ENCODE measurements around the gene TANC1. TPM values are rescaled to one million over a fixed set of nuclear protein-coding genes. Genes with fewer than 3 reads are reported as not detected.

TANC1 gene
- total RNA-seq, 5 donors from 2014 or later (not counting 1 experiment from before 2014, with no cell fraction given): 0.26 to 0.61 (median 0.50) TPM

DNA sequence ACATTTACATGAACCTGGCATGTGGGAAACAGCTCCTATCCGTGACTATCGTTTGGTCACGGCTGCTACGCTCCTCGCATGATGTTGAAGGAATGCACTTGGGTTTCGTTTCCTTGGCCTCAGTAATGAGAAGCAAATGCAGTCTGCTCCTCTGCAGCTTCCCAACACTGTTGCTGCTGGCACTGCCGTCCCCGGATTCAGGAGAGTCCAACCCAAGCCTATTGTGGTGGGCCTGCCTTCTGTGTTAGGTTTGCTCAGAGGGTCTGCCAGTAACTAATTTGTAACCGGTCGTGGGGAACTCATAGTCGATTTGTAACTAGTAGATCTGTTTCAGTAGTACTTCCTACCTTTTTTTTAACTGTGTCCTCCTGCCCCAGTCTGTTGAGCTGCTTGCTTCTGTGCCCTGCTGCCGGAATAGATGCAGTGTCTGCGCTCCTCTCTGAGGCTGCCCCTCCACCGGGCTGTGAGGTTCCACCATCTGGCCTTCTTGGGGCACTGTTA, 259.7 kb downstream of the TANC1 start:
- peaks cover 5% of the 10 kb centered on the region for H3K36me3 Mint-ChIP-seq
- no peak for ATAC-seq (replicated peaks in 1 of 4)

DNA sequence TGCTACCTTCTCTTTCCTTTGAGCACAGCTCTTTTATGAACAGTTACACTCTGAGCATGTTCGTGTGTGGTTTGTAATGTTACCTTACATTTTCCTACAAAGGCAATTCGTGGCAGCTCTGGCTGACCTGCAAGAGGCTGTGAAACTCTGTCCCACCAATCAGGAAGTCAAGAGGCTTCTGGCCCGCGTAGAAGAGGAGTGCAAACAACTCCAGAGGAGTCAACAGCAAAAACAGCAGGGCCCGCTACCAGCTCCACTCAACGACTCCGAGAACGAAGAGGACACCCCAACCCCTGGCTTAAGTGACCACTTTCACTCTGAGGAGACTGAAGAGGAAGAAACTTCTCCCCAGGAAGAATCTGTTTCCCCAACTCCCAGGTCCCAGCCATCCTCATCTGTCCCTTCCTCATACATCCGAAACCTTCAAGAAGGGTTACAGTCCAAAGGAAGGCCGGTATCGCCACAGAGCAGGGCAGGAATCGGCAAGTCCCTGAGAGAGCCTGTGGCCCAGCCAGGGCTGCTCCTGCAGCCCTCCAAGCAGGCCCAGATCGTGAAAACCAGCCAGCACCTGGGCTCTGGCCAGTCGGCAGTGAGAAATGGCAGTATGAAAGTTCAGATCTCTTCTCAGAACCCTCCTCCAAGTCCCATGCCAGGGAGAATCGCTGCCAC, 261.2 kb downstream of the TANC1 start:
- ATAC-seq (replicated peaks in 1 of 4): no peak
- no peak overlapping the region for H3K4me3 Mint-ChIP-seq

More for the DNA sequence above, 259.7 kb downstream of the TANC1 start:
- 99% methylated on average over 11 of the region's 14 CpGs for WGBS (ENCODE audit: insufficient coverage)
- peak overlapping the region in 1 of 2 donors; percentile 33 for H3K27ac Mint-ChIP-seq
- Histone ChIP-seq H3K36me3 (ENCODE audit: control insufficient read depth in 2 of 2, extremely low read depth in 1 of 2, insufficient read depth in 1 of 2, low read length in 1 of 2) (no peaks in the 10 kb centered on the region), H3K27me3 (replicated peaks in 1 of 2; ENCODE audit: control insufficient read depth in 2 of 2, extremely low read depth in 1 of 2, insufficient read depth in 2 of 2, low read length in 1 of 2) (no peaks in the 10 kb centered on the region), H3K4me3 (ENCODE audit: control insufficient read depth in 1 of 2, extremely low read depth in 1 of 2, low read length in 1 of 2) (no peak overlapping the region), H3K9me3 (no peaks in the 10 kb centered on the region), H3K27ac (ENCODE audit: low read length) (no peak overlapping the region), H3K4me1 (ENCODE audit: control insufficient read depth in 1 of 2, extremely low read depth in 1 of 2, insufficient read depth in 2 of 2, low read length in 2 of 2) (peaks cover 0 to 30% of the 10 kb centered on the region in 2 experiments)
- peaks cover 9 to 43% (median 39%) of the 10 kb centered on the region in 3 donors for H3K4me1 Mint-ChIP-seq
- peak overlapping the region in 1 of 3 donors; percentile 0 for H3K4me3 Mint-ChIP-seq
- no peak for DNase-seq
- ChIA-PET CTCF (no interaction called here), POLR2A (no interaction called here)
- H3K9me3 Mint-ChIP-seq: no peaks in the 10 kb centered on the region
- no peaks in the 10 kb centered on the region for H3K27me3 Mint-ChIP-seq

DNA sequence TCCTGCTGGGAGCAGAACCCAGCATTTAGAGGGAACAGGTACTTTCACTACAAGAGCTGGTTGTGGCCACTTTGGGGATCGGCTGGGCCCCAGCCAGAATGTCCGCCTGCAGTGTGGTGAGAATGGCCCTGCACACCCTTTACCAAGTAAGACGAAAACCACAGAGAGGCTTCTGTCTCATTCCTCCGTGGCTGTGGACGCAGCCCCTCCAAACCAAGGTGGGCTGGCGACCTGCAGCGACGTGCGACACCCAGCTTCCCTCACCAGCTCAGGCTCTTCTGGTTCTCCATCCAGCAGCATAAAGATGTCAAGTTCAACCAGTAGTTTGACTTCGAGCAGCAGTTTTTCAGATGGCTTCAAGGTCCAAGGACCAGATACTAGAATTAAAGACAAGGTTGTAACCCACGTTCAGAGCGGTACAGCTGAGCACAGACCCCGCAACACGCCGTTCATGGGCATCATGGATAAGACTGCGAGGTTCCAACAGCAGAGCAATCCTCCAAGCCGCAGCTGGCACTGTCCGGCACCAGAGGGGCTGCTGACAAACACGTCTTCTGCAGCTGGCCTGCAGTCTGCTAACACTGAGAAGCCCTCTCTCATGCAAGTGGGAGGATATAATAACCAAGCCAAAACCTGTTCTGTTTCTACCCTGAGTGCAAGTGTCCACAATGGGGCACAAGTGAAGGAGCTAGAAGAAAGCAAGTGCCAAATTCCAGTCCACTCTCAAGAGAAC, 261.9 kb downstream of the TANC1 start:
- no peak for DNase-seq
- peaks cover 0 to 24% of the 10 kb centered on the region in 2 experiments for H3K4me1 ChIP-seq (ENCODE audit: control insufficient read depth in 1 of 2, extremely low read depth in 1 of 2, insufficient read depth in 2 of 2, low read length in 2 of 2)
- no peaks in the 10 kb centered on the region for H3K27me3 ChIP-seq (replicated peaks in 1 of 2; ENCODE audit: control insufficient read depth in 2 of 2, extremely low read depth in 1 of 2, insufficient read depth in 2 of 2, low read length in 1 of 2)
- Mint-ChIP-seq H3K9me3 (no peaks in the 10 kb centered on the region), H3K4me3 (no peak overlapping the region), H3K36me3 (peaks cover 14% of the 10 kb centered on the region), H3K27ac (no peak overlapping the region), H3K27me3 (no peaks in the 10 kb centered on the region), H3K4me1 (peaks cover 9 to 32% (median 28%) of the 10 kb centered on the region in 3 donors)
- no peak overlapping the region for H3K27ac ChIP-seq (ENCODE audit: low read length)
- POLR2A ChIA-PET: no interaction called here
- no peak overlapping the region for H3K4me3 ChIP-seq (ENCODE audit: control insufficient read depth in 1 of 2, extremely low read depth in 1 of 2, low read length in 1 of 2)
- no peak for ATAC-seq (replicated peaks in 1 of 4)
- CTCF ChIA-PET: no interaction called here
- H3K9me3 ChIP-seq: no peaks in the 10 kb centered on the region
- peaks cover 0 to 4% of the 10 kb centered on the region in 2 donors for H3K36me3 ChIP-seq (ENCODE audit: control insufficient read depth in 2 of 2, extremely low read depth in 1 of 2, insufficient read depth in 1 of 2, low read length in 1 of 2)
- WGBS (ENCODE audit: insufficient coverage): 94% methylated on average over 19 of the region's 19 CpGs

More for the DNA sequence above, 261.2 kb downstream of the TANC1 start:
- Histone ChIP-seq H3K27ac (ENCODE audit: low read length) (no peak overlapping the region), H3K4me3 (ENCODE audit: control insufficient read depth in 1 of 2, extremely low read depth in 1 of 2, low read length in 1 of 2) (no peak overlapping the region), H3K9me3 (no peaks in the 10 kb centered on the region), H3K36me3 (ENCODE audit: control insufficient read depth in 2 of 2, extremely low read depth in 1 of 2, insufficient read depth in 1 of 2, low read length in 1 of 2) (no peaks in the 10 kb centered on the region), H3K4me1 (ENCODE audit: control insufficient read depth in 1 of 2, extremely low read depth in 1 of 2, insufficient read depth in 2 of 2, low read length in 2 of 2) (peaks cover 0 to 30% of the 10 kb centered on the region in 2 experiments), H3K27me3 (replicated peaks in 1 of 2; ENCODE audit: control insufficient read depth in 2 of 2, extremely low read depth in 1 of 2, insufficient read depth in 2 of 2, low read length in 1 of 2) (no peaks in the 10 kb centered on the region)
- Mint-ChIP-seq H3K27me3 (no peaks in the 10 kb centered on the region), H3K36me3 (peaks cover 9% of the 10 kb centered on the region), H3K4me1 (peaks cover 9 to 32% (median 30%) of the 10 kb centered on the region in 3 donors), H3K27ac (no peak overlapping the region), H3K9me3 (no peaks in the 10 kb centered on the region)
- WGBS (ENCODE audit: insufficient coverage): 91% methylated on average over 9 of the region's 15 CpGs
- ChIA-PET POLR2A (no interaction called here), CTCF (no interaction called here)
- DNase-seq: no peak

DNA sequence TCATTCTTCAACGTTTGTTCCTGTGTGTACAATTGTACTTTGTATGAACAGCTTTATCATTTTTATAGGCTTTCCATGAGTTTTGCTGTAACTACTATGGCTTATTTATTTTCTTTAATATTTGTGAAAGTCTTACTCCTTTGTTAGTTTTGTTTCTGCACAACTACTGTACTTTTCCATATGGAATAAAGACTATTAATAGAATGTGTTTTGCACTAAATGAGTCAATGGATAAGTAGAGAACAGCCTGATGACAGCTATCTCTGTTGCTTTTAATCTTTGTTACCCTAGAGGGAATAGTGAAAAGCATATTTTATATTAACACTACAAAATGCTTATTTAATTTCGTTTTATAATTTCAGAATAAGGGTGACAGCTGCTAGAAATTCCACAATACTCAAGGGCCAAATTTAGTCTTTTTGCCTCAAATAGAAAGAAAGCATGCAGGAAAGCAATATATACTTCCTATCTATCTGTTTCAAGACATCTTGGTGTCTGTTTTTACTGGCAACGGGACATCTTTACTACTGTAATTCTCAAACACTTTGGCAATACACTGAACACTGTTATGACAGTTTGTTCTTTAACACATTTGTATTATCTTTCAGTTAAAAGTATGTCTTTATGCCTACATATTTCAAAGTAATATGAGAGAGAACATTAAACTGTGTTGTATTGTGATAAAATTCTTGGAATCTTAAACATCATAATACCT, 264.2 kb downstream of the TANC1 start:
- Histone ChIP-seq H3K27me3 (replicated peaks in 1 of 2; ENCODE audit: control insufficient read depth in 2 of 2, extremely low read depth in 1 of 2, insufficient read depth in 2 of 2, low read length in 1 of 2) (no peaks in the 10 kb centered on the region), H3K4me1 (ENCODE audit: control insufficient read depth in 1 of 2, extremely low read depth in 1 of 2, insufficient read depth in 2 of 2, low read length in 2 of 2) (peaks cover 0 to 6% of the 10 kb centered on the region in 2 experiments), H3K27ac (ENCODE audit: low read length) (no peak overlapping the region), H3K36me3 (ENCODE audit: control insufficient read depth in 2 of 2, extremely low read depth in 1 of 2, insufficient read depth in 1 of 2, low read length in 1 of 2) (peaks cover 0 to 5% of the 10 kb centered on the region in 2 donors), H3K4me3 (ENCODE audit: control insufficient read depth in 1 of 2, extremely low read depth in 1 of 2, low read length in 1 of 2) (no peak overlapping the region), H3K9me3 (no peaks in the 10 kb centered on the region)
- DNase-seq (no peak), ATAC-seq (replicated peaks in 1 of 4) (no peak)
- Mint-ChIP-seq H3K27ac (no peak overlapping the region), H3K4me3 (no peak overlapping the region), H3K36me3 (peaks cover 26% of the 10 kb centered on the region), H3K27me3 (no peaks in the 10 kb centered on the region), H3K9me3 (no peaks in the 10 kb centered on the region), H3K4me1 (peaks cover 1 to 18% (median 10%) of the 10 kb centered on the region in 3 donors)
- POLR2A ChIA-PET: no interaction called here
- CTCF ChIA-PET: interaction anchor here in 1 of 2 donors (0.6 kb wide), 2 partner anchors 12 to 24 kb away, joined by 3 to 4 read pairs; no protein-coding TSS in a partner anchor
- WGBS (ENCODE audit: insufficient coverage): no CpG with 5 or more reads among the region's 3 CpGs

DNA sequence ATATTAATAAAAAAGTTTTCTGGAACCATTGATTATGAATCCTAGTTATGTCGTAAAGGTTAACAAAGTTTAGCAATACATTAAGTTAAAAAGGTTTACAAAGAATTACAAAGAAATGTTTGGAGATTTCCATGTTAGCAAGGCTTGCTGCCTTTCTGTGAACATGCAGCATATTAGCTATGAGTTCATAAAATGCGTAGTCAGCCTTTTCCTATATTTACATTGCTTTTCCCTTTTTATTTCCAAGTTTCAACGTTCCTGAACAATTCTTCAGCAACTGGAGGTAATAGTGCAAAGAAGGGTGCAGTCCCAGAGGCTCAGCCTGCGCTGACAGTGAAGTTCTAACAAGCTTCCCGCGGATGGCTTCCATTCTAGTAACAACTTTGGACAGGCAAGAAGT, 266.4 kb downstream of the TANC1 start:
- H3K4me3 ChIP-seq (ENCODE audit: control insufficient read depth in 1 of 2, extremely low read depth in 1 of 2, low read length in 1 of 2): no peak overlapping the region
- CTCF ChIA-PET: interaction anchor here (0.6 kb wide), 2 partner anchors 82 to 741 kb away, joined by 3 to 6 read pairs; no protein-coding TSS in a partner anchor
- Mint-ChIP-seq H3K4me3 (no peak overlapping the region), H3K36me3 (peaks cover 41% of the 10 kb centered on the region), H3K4me1 (no peaks in the 10 kb centered on the region), H3K27ac (no peak overlapping the region), H3K9me3 (no peaks in the 10 kb centered on the region), H3K27me3 (no peaks in the 10 kb centered on the region)
- H3K4me1 ChIP-seq (ENCODE audit: control insufficient read depth in 1 of 2, extremely low read depth in 1 of 2, insufficient read depth in 2 of 2, low read length in 2 of 2): no peaks in the 10 kb centered on the region
- no peak overlapping the region for H3K27ac ChIP-seq (ENCODE audit: low read length)
- WGBS (ENCODE audit: insufficient coverage): 83% methylated on average over 2 of the region's 6 CpGs
- peaks cover 5 to 12% of the 10 kb centered on the region in 2 donors for H3K36me3 ChIP-seq (ENCODE audit: control insufficient read depth in 2 of 2, extremely low read depth in 1 of 2, insufficient read depth in 1 of 2, low read length in 1 of 2)
- ATAC-seq (replicated peaks in 1 of 4) (no peak), DNase-seq (no peak)
- POLR2A ChIA-PET: no interaction called here
- H3K27me3 ChIP-seq (replicated peaks in 1 of 2; ENCODE audit: control insufficient read depth in 2 of 2, extremely low read depth in 1 of 2, insufficient read depth in 2 of 2, low read length in 1 of 2): no peaks in the 10 kb centered on the region
- H3K9me3 ChIP-seq: no peaks in the 10 kb centered on the region

DNA sequence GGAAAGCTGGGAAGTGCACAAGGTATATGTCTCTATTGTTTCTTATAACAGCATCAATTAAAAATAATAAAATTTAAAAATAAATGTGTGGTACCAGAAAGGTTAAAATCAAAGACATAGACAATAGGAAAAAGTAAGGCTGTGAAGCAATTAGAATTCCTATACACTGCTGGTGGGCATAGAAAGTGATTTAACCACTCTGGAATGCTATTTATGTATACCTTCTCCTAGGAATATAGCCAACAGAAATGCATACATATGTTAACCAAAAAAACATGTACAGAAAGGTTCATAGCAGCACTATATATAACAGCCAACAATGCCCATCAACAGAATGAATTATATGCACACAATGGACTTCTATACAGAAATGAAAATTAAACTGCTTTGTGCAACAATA, 275.1 kb downstream of the TANC1 start:
- H3K27me3 ChIP-seq (replicated peaks in 1 of 2; ENCODE audit: control insufficient read depth in 2 of 2, extremely low read depth in 1 of 2, insufficient read depth in 2 of 2, low read length in 1 of 2): no peaks in the 10 kb centered on the region
- POLR2A ChIA-PET: interaction anchor here in 1 of 2 donors (0.7 kb wide), 1 partner anchor 491 kb away, joined by 8 read pairs; no protein-coding TSS in a partner anchor
- Mint-ChIP-seq H3K27me3 (no peaks in the 10 kb centered on the region), H3K4me3 (no peak overlapping the region), H3K27ac (no peak overlapping the region), H3K4me1 (peaks cover 0 to 3% (median 0%) of the 10 kb centered on the region in 3 donors), H3K9me3 (peaks cover 0 to 11% (median 0%) of the 10 kb centered on the region in 3 donors), H3K36me3 (peaks cover 71% of the 10 kb centered on the region)
- CTCF ChIA-PET: no interaction called here
- H3K4me3 ChIP-seq (ENCODE audit: control insufficient read depth in 1 of 2, extremely low read depth in 1 of 2, low read length in 1 of 2): no peak overlapping the region
- ATAC-seq (replicated peaks in 1 of 4) (no peak), DNase-seq (no peak)
- peaks cover 0 to 17% of the 10 kb centered on the region in 2 donors for H3K36me3 ChIP-seq (ENCODE audit: control insufficient read depth in 2 of 2, extremely low read depth in 1 of 2, insufficient read depth in 1 of 2, low read length in 1 of 2)
- no peak overlapping the region for H3K27ac ChIP-seq (ENCODE audit: low read length)
- no peaks in the 10 kb centered on the region for H3K4me1 ChIP-seq (ENCODE audit: control insufficient read depth in 1 of 2, extremely low read depth in 1 of 2, insufficient read depth in 2 of 2, low read length in 2 of 2)
- H3K9me3 ChIP-seq: peaks cover 3% of the 10 kb centered on the region

All from T-cell (primary cell).